Stimulated activated naive CD8-positive, alpha-beta T cell treated with anti-CD3 and anti-CD28 coated beads, Interleukin-15, Interleukin-2, amounts not matched to agents 100 ng/mL and 50 ng/mL, for 24 hours (primary cell): ENCODE measurements around the gene UFSP2.

ENCODE experiments used
- H3K27ac Mint-ChIP-seq: one replicate; pipeline ENCODE4 v1.8.0; 2021; ENCODE audit warnings: mild to moderate bottlenecking, mixed read lengths
- H3K27me3 Mint-ChIP-seq: one replicate; pipeline ENCODE4 v1.8.0; 2021; ENCODE audit warnings: mixed read lengths
- H3K36me3 Mint-ChIP-seq: one replicate; pipeline ENCODE4 v1.8.0; 2021; ENCODE audit warnings: low read depth, mixed read lengths
- H3K4me1 Mint-ChIP-seq: one replicate; pipeline ENCODE4 v1.8.0; 2021; ENCODE audit warnings: low read depth, mixed read lengths
- H3K4me3 Mint-ChIP-seq: one replicate; pipeline ENCODE4 v1.8.0; 2021; ENCODE audit warnings: mild to moderate bottlenecking, mixed read lengths
- H3K9me3 Mint-ChIP-seq: one replicate; pipeline ENCODE4 v1.8.0; 2021; ENCODE audit warnings: mixed read lengths

The UFSP2 gene

DNA sequence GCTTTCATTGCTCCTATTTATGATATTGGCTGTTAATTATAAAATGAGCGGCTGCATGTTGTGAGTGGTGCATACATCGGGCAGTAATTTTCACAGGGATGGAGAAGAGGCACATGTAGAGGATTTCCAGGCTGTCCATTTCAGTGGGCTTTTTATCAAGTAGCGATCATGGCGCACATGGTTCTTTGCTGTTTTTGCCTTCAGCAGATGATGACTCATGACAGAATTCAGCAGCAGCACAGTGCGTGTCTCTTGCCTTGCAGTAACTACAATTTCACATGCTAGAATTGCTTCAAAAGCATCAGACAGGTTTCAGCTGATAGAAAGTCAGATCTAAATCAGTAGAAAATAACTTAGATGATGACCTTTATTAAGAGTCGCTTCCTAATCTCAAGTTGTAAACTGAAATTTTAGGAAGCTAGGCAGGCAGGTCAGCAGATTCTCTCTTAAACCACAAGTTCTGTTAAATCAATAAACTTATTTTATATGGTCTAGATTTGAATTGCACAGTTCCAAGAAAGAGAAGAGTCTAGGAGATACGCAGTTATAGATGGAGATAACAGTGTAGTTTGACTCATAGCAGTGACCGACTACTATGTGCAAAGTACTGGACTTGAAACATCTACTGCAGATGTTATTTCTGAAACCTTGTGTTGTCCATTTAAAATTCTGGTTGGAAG is 65.9 kb downstream of the UFSP2 start:
- H3K27me3 Mint-ChIP-seq = no peaks in the 10 kb centered on the region
- H3K9me3 Mint-ChIP-seq = no peaks in the 10 kb centered on the region
- no peak overlapping the region for H3K27ac Mint-ChIP-seq
- H3K36me3 Mint-ChIP-seq = peaks cover 31% of the 10 kb centered on the region
- H3K4me1 Mint-ChIP-seq = peaks cover 10% of the 10 kb centered on the region
- no peak overlapping the region for H3K4me3 Mint-ChIP-seq

DNA sequence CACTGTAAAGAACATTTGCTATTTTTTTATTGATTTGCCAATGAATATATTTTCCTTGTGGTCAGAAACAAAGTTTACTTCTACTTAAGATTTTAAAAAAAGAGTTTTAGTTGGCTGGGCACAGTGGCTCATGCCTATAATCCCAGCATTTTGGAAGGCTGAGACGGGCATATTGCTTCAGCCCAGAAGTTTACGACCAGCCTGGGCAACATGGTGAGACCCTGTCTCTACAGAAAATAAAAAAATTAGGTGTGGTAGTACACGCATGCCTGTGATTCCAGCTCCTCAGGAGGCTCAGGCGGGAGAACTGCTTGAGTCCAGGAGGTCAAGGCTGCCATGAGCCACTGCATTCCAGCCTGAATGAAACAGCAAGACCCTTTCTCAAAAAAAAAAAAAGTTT is 66.8 kb downstream of the UFSP2 start:
- no peaks in the 10 kb centered on the region for H3K27me3 Mint-ChIP-seq
- H3K4me1 Mint-ChIP-seq = peaks cover 10% of the 10 kb centered on the region
- H3K36me3 Mint-ChIP-seq = peaks cover 31% of the 10 kb centered on the region
- H3K27ac Mint-ChIP-seq = no peak overlapping the region
- H3K4me3 Mint-ChIP-seq = no peak overlapping the region
- H3K9me3 Mint-ChIP-seq = no peaks in the 10 kb centered on the region

DNA sequence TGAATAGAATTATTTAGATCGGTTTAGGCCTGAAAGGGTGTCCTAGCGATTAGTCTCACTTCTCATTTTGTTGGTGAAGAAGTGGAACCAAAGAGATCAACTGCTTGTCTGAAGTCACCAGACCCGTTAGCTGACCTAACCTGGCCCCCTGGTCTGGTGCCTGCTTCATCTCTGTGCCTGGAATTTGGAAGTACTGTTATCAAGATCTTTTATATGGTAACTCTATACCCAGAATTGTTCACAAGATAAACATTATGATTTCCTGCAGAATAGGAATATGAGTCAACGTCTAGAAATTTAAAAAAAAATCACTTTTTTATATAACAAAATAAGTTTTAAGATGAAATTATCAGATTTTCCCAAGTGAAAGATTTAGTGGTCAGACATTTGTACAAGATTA is 67.2 kb downstream of the UFSP2 start:
- no peak overlapping the region for H3K4me3 Mint-ChIP-seq
- H3K36me3 Mint-ChIP-seq = peaks cover 32% of the 10 kb centered on the region
- no peaks in the 10 kb centered on the region for H3K9me3 Mint-ChIP-seq
- peaks cover 10% of the 10 kb centered on the region for H3K4me1 Mint-ChIP-seq
- no peaks in the 10 kb centered on the region for H3K27me3 Mint-ChIP-seq
- H3K27ac Mint-ChIP-seq = no peak overlapping the region

DNA sequence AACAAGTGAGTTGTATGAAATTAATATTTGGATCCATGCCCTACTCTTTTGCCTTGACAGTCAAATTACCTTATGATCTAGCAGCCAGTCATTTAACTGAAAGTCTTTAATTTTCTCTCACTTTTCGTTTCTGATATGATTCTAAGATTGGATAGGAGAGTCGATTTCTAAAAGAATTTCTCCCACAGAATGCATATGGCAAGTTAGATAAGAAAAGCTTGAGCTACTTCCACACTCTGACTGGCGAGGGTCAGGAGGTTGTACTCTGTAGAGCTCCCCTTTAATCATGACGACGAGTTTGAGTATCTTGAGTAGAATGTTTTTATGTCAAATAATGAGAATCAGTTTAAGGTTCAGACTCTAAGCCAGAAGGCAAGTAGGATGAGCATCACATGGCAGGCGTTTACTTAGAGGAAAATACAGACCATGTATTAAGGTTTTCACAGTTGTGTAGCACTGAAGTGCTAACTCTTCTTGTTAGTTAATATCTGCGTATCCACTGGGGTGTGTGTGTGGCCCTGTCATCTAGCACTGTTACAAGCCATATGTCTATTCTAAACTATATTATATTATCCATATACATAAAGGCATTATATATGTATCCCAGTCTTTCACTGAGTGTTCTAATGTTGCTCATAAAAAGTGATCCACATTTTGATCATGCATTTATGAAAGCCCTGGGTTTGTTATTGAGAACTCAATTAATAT is 67.9 kb downstream of the UFSP2 start:
- Mint-ChIP-seq H3K36me3 (peaks cover 31% of the 10 kb centered on the region), H3K27me3 (no peaks in the 10 kb centered on the region), H3K4me3 (no peak overlapping the region), H3K4me1 (peaks cover 10% of the 10 kb centered on the region), H3K27ac (no peak overlapping the region), H3K9me3 (no peaks in the 10 kb centered on the region)

DNA sequence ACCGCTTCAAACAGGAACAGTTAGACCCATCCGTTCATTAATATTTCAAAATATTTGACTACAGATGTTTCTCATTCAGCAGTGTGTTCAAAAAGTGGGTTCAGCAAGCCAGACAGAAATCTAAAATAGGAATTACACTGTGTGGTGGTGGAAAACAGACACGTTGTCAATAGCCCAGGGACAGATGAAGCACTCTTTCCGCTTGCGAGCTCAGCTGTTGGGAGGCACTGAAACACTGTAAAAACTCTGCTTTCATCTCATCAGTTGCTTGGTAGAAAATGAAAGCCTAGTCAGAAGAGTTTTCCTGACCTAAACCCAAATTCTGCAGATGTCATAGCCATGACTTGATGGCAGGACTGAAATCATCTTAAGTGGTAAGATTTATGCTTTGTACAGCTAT is 68.6 kb downstream of the UFSP2 start:
- H3K27me3 Mint-ChIP-seq = no peaks in the 10 kb centered on the region
- no peaks in the 10 kb centered on the region for H3K9me3 Mint-ChIP-seq
- no peak overlapping the region for H3K27ac Mint-ChIP-seq
- H3K36me3 Mint-ChIP-seq = peaks cover 36% of the 10 kb centered on the region
- H3K4me1 Mint-ChIP-seq = peaks cover 10% of the 10 kb centered on the region
- no peak overlapping the region for H3K4me3 Mint-ChIP-seq

DNA sequence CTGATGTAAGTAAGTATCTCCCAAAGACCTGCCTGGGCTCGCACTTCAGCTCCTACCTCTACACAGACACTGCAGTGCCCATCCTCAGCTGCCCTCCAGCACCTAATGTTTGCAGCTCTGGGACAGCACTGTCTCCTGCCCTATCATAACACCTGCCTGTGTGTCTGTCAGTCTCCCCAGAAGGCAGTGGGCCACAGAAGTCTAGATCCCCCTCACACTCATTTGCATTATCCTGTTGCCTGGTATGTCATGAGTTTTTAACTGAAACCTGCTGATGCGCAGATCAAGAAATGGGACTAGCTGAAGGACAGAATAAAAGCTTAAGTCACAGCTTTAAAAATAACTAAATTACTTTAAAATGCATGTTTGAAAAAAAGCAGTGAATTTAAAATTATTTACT is 73.0 kb downstream of the UFSP2 start:
- Mint-ChIP-seq H3K9me3 (no peaks in the 10 kb centered on the region), H3K36me3 (peaks cover 60% of the 10 kb centered on the region), H3K27ac (no peak overlapping the region), H3K4me1 (peaks cover 10% of the 10 kb centered on the region), H3K27me3 (no peaks in the 10 kb centered on the region), H3K4me3 (no peak overlapping the region)

DNA sequence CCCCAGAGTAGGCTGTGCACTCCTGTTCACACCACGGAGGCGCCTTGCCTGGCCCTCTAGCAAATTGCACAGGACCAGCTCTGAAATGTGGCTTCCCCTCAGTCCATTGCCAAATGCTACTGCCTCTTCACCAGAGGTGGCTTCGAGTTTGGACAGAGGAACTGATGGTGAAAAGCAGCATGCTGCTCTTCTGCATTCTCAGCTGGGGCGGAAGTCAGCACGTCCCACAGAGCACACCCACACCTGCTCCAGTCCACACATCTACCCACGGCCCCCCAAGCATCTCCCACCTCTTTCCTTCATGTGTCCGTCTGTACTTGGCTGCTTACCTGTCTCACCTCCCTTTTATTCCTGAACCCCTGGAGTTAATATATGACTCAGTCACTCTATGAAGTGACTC is 73.6 kb downstream of the UFSP2 start:
- peaks cover 58% of the 10 kb centered on the region for H3K36me3 Mint-ChIP-seq
- no peak overlapping the region for H3K4me3 Mint-ChIP-seq
- H3K9me3 Mint-ChIP-seq = no peaks in the 10 kb centered on the region
- peaks cover 5% of the 10 kb centered on the region for H3K4me1 Mint-ChIP-seq
- H3K27me3 Mint-ChIP-seq = no peaks in the 10 kb centered on the region
- no peak overlapping the region for H3K27ac Mint-ChIP-seq

DNA sequence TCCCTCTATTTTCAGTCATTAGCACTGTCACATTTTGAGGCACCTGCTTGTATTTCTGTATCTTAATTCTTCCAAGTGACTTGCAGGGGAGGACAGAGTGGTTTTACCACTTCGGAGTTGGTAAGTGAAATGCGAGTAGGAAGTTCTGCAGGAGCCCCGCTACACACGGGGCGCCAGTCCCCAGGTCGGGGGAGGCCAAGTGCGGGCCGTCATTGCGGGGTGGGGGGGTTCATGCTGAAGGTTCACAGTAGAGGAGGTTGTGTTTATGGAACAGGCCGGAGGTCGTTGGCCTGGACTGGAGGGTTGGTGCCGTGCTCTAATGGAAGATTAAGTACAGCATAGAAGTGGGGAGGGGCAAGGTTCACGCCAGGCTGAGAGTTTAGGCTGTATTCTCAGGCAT is 74.1 kb downstream of the UFSP2 start:
- peaks cover 58% of the 10 kb centered on the region for H3K36me3 Mint-ChIP-seq
- no peak overlapping the region for H3K4me3 Mint-ChIP-seq
- H3K4me1 Mint-ChIP-seq = peaks cover 4% of the 10 kb centered on the region
- H3K27ac Mint-ChIP-seq = no peak overlapping the region
- H3K27me3 Mint-ChIP-seq = no peaks in the 10 kb centered on the region
- H3K9me3 Mint-ChIP-seq = no peaks in the 10 kb centered on the region
